ENCODE data around the gene CFDP1.
"Not testable (repeated sequence)": the region's sequence is repeated elsewhere in the genome, so short reads cannot be mapped to it uniquely, and the experiment has no call there.

Gene CFDP1

DNA sequence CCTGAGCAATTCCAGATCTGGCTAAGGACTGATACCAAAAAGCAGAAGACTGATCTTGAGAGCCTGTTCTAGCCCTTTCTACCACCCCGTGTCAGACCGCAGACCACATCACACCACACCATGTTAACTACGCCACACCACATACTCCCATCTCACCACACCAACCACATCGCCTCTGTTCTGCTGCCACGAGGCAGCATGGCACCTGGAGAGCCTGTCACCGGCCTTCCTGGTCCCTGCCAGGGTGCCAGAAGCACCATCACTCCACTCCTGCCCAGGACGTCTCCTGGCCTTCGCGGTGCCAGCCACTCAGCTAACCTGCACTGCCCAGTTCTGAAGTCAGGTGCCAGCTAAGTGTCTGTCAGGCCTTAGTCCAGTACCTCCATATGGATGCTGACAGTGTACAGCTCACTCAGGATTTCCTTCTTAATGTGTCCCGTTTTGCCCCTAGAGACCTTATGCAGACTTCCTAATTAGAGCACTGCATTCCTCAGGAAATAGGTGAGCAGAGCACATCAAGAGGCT, 144.6 kb downstream of the CFDP1 start:
- TF ChIP-seq, protein P1, sequence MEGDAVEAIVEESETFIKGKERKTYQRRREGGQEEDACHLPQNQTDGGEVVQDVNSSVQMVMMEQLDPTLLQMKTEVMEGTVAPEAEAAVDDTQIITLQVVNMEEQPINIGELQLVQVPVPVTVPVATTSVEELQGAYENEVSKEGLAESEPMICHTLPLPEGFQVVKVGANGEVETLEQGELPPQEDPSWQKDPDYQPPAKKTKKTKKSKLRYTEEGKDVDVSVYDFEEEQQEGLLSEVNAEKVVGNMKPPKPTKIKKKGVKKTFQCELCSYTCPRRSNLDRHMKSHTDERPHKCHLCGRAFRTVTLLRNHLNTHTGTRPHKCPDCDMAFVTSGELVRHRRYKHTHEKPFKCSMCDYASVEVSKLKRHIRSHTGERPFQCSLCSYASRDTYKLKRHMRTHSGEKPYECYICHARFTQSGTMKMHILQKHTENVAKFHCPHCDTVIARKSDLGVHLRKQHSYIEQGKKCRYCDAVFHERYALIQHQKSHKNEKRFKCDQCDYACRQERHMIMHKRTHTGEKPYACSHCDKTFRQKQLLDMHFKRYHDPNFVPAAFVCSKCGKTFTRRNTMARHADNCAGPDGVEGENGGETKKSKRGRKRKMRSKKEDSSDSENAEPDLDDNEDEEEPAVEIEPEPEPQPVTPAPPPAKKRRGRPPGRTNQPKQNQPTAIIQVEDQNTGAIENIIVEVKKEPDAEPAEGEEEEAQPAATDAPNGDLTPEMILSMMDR (IDR thresholded peaks at IDR 0.05; ENCODE audit: low read length, missing control alignments), result no peak
- DNase-seq (ENCODE audit: low read depth), result no peak
- no peak overlapping the region for H3K4me3 ChIP-seq (replicated peaks; ENCODE audit: low read depth, low read length)

DNA sequence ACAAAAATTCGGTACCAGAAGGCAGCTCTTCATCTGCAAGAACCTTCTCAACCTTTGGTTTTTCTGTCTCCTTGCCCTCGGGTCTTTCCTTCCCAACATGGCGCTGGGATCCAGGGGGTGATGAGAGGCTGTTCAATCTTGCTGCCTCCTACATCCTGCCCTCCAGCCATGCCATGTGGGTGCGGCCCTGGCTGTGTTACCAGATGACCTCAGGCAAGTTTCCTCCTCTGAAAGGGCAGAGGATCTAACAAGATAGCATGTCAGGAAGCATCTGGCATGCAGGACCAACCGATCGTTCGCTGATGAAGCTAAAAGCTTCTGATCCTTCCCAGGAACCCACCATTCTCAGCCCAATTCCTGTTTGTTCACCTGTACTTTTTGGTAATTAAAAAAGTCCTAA, 145.1 kb downstream of the CFDP1 start:
- TF ChIP-seq, protein P1 (IDR thresholded peaks at IDR 0.05; ENCODE audit: low read length, missing control alignments), result no peak
- DNase-seq (ENCODE audit: low read depth), result no peak
- no peak overlapping the region for H3K4me3 ChIP-seq (replicated peaks; ENCODE audit: low read depth, low read length)

DNA sequence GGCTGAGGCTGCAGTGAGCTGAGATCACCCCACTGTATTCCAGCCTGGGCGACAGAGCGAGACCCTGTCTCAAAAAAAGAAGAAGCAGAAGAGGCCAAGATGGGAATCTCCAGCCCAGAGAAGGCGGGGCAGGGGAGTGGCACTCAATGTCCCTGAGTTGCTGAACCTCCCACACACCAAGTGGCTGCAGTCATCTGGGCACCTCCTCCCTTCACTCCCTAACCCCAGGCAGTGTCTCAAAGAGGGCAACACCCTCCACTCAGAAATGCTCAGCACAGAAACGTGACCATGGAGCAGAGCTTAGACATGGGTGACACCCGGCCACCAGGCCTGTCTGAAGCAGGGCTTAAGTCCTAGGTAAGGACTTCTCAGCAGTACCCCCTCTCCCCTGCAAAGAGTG, 145.6 kb downstream of the CFDP1 start:
- DNase-seq (ENCODE audit: low read depth), result no peak
- TF ChIP-seq, protein P1 (IDR thresholded peaks at IDR 0.05; ENCODE audit: low read length, missing control alignments), result no peak
- no peak overlapping the region for H3K4me3 ChIP-seq (replicated peaks; ENCODE audit: low read depth, low read length)

DNA sequence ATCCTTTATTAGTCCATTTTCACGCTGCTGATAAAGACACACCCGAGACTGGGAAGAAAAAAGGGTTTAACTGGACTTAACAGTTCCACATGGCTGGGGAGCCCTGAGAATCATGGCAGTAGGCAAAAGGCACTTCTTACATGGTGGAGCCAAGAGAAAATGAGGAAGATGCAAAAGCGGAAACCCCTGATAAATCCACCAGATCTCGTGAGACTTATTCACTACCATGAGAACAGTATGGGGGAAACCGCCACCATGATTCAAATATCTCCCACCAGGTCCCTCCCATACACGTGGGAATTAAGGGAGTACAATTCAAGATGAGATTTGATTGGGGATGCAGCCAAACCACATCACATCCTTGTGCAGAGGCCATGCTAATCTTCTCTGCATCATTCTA, 146.9 kb downstream of the CFDP1 start:
- TF ChIP-seq, protein P1 (IDR thresholded peaks at IDR 0.05; ENCODE audit: low read length, missing control alignments), result no peak
- no peak for DNase-seq (ENCODE audit: low read depth)
- no peak overlapping the region for H3K4me3 ChIP-seq (replicated peaks; ENCODE audit: low read depth, low read length)

DNA sequence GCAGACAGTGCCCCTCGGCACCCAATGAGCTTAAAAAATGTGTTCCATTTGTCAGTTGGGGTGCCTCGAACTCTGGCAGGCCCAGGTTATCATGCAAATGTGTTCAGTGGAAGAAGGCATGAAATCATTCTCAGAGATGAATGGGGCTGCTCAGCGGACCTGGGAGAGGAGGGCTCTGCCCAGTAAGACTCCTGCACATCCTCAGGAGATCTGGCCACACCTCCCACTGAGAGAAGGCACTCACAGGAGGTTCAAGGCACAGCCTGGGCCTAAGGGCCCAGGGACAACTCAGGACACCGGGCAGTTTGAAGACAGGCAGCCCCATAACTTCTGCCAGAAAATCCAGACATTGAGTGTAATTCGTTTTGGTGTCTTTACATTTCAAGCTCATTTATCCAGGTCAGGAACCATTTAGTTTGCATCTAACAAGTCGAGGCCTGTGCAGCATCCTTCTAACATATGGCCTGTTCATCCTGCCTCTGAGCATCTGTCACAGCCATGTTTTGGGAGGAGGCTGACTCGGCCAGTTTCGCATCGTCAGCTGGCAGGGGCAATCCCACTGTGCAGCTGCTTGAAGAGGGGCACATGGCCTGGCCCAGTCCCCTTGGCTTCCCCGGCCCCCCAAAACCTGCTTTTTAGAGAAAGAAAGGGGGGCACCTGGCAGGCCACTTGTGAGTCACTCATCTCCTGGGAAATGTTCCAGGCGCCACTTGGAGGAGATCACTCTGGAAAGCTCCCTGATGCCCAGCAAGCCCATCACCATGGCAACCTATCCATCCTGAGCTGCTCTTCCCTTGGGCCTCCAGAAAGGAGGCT, 150.6 kb downstream of the CFDP1 start:
- no peak overlapping the region for H3K4me3 ChIP-seq (replicated peaks; ENCODE audit: low read depth, low read length)
- DNase-seq (ENCODE audit: low read depth), result no peak
- TF ChIP-seq, protein P1 (IDR thresholded peaks at IDR 0.05; ENCODE audit: low read length, missing control alignments), result no peak

DNA sequence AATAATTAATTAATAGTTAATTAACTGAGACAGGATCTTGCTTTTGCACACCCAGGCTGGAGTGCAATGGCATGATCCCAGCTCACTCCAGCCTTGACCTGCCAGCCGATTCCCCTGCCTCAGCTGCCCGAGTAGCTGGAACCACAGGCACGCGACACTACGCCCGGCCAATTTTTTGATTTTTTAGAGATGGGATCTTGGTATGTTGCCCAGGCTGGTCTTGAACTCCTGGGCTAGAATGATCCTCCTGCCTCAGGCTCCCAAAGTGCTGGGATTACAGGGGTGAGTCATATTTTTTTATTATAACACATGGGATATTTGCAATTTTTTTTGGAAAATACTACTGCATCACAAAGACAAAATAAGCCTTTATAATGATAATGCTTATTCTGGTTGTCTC, 151.5 kb downstream of the CFDP1 start:
- no peak for DNase-seq (ENCODE audit: low read depth)
- no peak overlapping the region for H3K4me3 ChIP-seq (replicated peaks; ENCODE audit: low read depth, low read length)
- TF ChIP-seq, protein P1 (IDR thresholded peaks at IDR 0.05; ENCODE audit: low read length, missing control alignments), result no peak

DNA sequence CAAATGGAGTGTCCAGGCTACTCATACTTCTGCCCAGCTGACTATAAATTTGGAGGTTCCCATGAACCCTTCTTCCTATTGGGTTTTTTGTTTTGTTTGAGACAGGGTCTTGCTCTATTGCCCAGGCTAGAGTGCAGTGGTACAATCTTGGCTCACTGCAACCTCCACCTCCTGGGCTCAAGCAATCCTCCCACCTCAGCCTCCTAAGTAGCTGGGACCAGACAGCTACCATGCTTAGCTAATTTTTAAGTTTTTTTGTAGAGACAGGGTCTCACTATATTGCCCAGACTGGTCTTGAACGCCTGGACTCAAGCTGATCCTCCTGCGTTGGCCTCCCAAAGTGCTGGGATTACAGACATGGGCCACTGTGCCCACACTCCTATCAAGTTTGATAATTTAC, 152.3 kb downstream of the CFDP1 start:
- H3K4me3 ChIP-seq (replicated peaks; ENCODE audit: low read depth, low read length), result not testable (repeated sequence)

More for the DNA sequence above, 152.3 kb downstream of the CFDP1 start:
- DNase-seq (ENCODE audit: low read depth), result not testable (repeated sequence)
